LNCAP (cell line): ENCODE data around the gene GRIK3.

ENCODE experiments used
- CTCF ChIP-seq: fragments of 450-650 bp; IDR thresholded peaks from 2 replicates; pipeline ENCODE4 v1.5.1; 2017; ENCODE audit warnings: mild to moderate bottlenecking

GRIK3 gene

GRCh38 chr1:36888811-36889477 lies 145.4 kb downstream of the GRIK3 start:
- no peak for TF ChIP-seq CTCF

- no peak for TF ChIP-seq CTCF
These were observed 148.6 kb downstream of the GRIK3 start for GRCh38 chr1:36885540-36886357.

- no peak for TF ChIP-seq CTCF
These were observed 149.5 kb downstream of the GRIK3 start for GRCh38 chr1:36884801-36885200.

- TF ChIP-seq CTCF: no peak
These were observed 150.2 kb downstream of the GRIK3 start for GRCh38 chr1:36884029-36884701.

GRCh38 chr1:36883315-36883949 lies 150.9 kb downstream of the GRIK3 start:
- no peak for TF ChIP-seq CTCF

- TF ChIP-seq CTCF: no peak
These were observed 151.6 kb downstream of the GRIK3 start for GRCh38 chr1:36882536-36883285.

- no peak for TF ChIP-seq CTCF
These were observed 152.8 kb downstream of the GRIK3 start for GRCh38 chr1:36881541-36881940.
